HG03060 (cell line): ENCODE measurements around the gene DPEP2.
"Not testable (repeated sequence)": the region's sequence is repeated elsewhere in the genome, so short reads cannot be mapped to it uniquely, and the experiment has no call there.

Experiments
- ATAC-seq: cut with Tn5 transposase; IDR thresholded peaks from one replicate; pipeline ENCODE4 v1.9.1; 2021; ENCODE audit warnings: low read depth, moderate number of reproducible peaks; ENCODE audit not compliant: unreplicated experiment

DPEP2 gene

DNA sequence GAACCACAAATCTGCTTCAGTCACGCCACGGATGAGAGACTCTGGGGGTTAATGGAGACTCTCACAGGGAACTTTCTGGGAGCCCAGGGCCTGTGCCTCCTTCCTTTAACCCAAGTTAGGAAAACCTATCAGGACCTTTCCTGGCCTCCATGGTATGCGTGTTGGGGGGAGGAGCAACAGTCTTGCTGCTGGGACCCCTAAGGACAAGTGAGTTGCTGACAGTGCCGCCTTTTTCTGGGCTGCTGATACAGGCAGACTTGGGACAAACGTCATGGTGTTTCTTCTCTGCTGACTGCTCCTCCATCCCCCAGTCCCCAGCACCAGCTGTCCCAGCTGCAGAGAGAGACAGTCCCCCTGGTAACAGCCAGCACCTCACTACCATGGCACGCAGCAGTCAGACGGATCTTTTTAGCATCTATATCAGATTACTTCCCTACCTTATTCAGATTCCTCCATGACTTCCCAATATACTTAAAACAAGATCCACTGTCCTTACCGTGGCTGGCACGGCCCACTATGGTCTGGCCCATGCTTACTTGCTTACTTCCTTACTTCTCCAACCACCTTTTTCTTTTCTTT, 10.0 kb upstream of the DPEP2 start:
- ATAC-seq = no peak

- no peak for ATAC-seq
Observed at GRCh38 chr16:68005786-68006286, 6.6 kb upstream of the DPEP2 start.

DNA sequence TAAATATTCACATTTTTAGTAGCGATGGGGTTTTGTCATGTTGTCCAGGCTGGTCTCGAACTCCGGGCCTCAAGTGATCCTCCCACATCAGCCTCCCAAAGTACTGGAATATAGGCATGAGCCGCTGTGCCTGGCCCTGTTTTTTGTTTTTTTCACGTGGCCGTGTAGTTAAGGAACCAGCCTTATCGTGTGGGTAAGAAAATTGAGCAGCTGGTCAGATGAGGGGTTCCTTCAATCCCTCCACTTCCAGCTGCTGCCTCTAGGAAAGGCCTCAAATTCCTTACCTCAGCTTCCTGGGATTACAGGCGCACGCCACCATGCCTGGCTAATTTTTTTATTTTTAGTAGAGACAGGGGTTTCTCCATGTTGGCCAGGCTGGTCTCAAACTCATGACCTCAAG, 5.9 kb upstream of the DPEP2 start:
- no peak for ATAC-seq

GRCh38 chr16:68003031-68003430, 3.7 kb upstream of the DPEP2 start:
- ATAC-seq = no peak

DNA sequence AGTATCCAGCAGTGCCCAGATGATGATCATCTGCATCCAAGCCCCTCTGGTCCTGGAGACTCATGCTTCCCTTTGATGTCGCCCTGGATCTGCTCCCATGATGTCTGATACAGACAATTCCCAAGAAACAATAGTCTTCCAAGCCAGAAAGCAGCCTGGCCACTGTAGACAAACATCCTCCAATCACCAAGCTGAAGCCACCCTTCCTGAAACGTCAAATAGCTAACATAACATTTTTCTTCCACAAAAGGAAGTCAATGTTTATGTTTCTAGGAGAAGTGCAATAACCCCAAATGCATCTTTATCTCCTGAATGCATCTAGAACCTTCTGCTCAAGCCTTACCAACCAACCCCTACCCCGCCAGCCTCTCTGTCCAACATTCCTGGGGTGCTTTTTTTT, 1.2 kb upstream of the DPEP2 start:
- no peak for ATAC-seq

DNA sequence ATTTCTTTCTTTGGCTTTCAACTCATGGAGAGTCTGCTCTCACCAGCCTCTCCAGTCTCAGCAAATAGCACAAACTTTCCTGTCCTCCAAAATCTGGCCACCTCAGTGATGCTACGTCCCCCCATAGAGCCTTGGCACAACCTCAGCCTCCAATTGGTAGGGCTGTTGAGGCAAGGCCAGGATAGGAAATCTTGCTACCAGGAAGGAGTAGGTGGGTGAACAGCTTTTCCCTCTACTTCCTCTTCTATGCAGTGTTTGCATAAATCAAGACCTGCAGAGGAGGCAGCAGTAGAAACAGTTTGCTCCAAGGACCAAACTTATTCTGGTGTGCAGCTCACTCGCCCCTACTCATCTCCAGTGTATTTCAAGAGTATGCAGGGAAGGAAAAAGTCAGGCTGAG, 701 bp upstream of the DPEP2 start:
- no peak for ATAC-seq

GRCh38 chr16:67998231-67998778, 979 bp downstream of the DPEP2 start:
- not testable (repeated sequence) for ATAC-seq

- ATAC-seq = no peak
Observed at GRCh38 chr16:67996666-67997065, 2.6 kb downstream of the DPEP2 start.

DNA sequence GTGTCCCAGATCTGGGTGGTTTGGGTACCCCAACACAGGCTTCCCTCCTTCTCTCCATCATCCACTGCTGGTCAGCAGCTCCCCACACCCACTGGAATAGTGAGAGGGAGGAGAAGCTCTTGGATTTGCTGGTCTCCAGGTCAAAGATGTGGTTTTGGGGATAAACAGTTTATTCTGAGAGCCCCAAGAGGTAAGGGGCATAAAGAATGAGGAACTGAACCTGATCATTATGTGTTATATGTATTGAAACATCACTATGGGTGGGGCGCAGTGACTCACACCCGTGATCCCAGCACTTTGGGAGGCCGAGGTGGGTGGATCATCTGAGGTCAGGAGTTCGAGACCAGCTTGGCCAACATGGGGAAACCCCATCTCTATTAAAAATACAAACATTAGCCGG, 3.9 kb downstream of the DPEP2 start:
- no peak for ATAC-seq

- not testable (repeated sequence) for ATAC-seq
Observed at GRCh38 chr16:67994040-67994408, 5.3 kb downstream of the DPEP2 start.

- no peak for ATAC-seq
Observed at GRCh38 chr16:67993207-67994039, 5.9 kb downstream of the DPEP2 start.

DNA sequence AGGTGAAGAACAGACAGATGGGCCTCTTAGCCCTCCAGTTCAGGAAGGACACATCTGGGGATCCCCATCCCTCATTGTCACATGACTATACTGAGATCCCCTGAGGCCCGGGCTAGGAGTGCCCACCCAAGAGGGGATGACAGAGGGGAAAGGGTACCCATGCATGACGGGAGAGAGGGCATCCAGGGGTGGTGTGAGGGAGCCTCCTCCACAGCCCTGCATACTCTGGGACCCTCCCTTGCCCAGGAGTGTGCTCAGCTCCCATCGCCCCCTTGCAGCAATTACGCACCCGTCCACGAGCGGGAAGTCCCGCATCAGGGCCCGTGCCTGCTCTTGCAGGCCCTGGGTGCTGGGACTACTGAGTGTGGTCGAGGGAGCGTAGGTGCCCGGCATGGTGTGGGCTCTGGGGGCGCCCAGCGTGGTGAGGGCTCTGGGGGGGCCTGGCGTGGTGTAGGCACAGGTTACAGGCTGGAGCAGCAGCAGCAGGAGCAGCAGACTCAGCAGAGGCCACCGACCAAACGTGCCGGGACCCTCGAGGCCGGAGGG, 6.5 kb downstream of the DPEP2 start:
- ATAC-seq = no peak

DNA sequence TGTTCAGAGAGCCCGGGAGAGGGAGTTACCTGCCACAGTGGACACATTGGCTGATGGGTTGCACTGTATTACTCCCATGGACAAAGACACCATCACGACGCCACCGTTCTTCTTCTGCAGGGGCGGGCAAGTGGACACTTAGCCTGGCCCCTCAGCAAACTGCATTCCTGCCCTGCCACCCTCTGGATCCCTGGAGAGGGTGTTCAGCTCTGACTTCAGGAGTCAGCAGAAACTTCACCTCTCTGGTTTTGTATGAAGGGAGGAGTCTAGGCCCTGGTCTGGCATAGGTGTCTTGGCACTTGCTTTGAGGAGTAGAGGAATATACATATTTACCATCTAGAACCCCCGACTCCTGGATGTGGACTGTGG, 9.3 kb downstream of the DPEP2 start:
- no peak for ATAC-seq

- no peak for ATAC-seq
Observed at GRCh38 chr16:67989322-67990017, 9.8 kb downstream of the DPEP2 start.

GRCh38 chr16:67988675-67989074, 10.6 kb downstream of the DPEP2 start:
- ATAC-seq = no peak

DNA sequence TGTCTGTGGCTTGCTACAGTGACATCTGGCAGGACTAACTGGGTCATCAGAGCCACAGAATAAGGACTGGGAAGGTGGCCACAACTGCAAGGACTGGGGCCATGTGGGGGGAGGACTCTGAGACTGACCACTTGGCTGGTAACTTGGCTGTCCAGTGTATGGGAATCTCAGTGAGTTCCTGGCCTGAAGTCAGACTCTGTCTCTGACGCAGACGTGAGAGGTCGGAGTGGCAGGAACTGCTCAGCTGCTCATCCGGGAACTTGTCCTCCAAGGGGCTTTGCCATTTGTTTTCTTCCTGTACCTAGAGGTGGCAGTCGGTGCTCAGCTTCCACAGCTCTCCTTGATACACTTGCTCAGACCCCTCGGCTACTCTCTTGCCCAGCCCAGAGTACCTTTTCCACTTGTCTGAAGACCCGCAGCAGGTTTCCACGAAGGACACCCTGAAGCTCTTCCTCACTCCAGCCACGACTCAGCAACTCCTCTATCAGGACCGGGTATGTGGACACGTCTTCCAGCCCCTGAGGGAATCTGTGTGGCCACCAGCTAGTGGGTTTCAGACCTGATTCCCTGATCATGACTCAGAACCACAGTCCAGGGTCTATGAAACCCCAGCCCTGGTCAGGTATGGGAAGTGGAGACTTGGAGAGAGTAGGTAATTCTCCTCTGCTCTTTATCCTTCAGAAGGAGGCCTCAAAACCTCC, 11.7 kb downstream of the DPEP2 start:
- no peak for ATAC-seq

DNA sequence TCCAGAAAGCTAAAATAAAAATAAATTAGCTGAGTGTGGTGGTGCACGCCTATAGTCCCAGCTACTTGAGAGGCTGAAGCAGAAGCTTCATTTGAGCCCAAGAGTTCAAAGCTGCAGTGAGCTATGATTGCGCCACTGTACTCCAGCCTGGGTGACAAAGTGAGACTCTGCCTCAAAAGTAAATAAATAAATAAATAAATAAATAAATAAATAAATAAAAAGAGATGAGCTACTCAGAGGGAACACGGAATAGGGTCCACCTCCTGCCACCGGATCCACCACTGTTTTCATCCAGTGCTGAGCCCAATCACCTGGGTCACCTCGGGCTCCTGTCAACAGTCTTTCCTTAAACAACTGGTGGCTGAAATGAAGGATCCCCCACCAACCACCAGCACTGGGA, 12.3 kb downstream of the DPEP2 start:
- no peak for ATAC-seq

DNA sequence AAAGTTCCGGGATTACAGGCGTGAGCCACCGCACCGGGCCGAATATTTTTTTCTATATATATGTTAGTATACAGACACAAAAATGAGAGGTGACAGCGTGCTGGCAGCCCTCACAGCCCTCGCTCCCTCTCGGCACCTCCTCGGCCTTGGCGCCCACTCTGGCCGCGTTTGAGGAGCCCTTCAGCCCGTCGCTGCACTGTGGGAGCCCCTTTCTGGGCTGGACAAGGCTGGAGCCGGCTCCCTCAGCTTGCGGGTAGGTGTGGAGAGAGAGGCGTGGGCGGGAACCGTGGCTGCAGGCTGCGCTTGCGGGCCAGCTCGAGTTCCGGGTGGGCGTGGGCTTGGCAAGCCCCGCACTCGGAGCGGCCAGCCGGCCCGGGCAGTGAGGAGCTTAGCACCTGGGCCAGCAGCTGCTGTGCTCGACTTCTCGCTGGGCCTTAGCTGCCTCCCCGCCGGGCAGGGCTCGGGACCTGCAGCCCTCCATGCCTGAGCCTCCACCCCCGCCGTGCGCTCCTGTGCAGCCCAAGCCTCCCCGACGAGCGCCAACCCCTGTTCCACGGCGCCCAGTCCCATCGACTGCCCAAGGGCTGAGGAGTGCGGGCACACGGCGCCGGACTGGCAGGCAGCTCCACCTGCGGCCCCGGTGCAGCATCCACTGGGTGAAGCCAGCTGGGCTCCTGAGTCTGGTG, 17.1 kb downstream of the DPEP2 start:
- ATAC-seq = no peak

GRCh38 chr16:67979955-67980678, 19.2 kb downstream of the DPEP2 start, which contains the start of gene DPEP3:
Gene DPEP3, minus strand, starts transcription at chr16:67980499. Its CDS starts 119 bp downstream, at chr16:67980380.
- no peak for ATAC-seq
